Measurements from ENCODE around the gene NALCN. TPM values are rescaled to one million over a fixed set of nuclear protein-coding genes. Genes with fewer than 3 reads are reported as not detected.
A peak's percentile ranks its signal among the peaks of the same experiment; 100 is the strongest.

NALCN gene
- total RNA-seq, 1 donor from 2014 or later, result 1.1 TPM

DNA sequence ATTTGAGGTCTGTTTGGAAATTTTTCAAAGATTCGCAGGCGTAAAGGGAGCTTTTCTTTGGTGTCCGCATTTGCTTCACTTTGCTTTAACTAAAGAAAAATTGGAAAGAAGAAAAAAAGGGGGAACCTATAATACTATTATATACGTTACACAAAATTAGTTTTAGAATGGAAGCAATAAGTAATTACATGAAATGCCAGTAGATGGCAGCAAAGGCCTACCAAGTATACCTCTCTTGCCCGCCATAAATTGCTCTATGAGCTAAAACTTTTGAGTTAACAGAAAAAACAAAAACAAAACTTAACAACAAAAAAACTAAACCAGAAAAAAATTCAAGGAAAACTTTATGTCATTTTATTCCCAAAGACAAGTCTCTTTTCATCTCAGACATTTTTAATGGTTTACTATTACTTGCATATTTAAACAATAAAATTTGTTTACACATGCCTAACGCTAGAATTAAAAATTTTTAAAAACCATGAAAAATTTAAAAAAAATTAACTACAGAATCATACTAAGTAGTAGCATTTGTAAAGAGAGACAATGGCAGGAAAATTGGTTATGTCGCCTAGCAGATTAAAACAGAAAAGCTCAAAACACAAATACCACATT lies 271.4 kb downstream of the NALCN start:
- H3K9me3 ChIP-seq (ENCODE audit: insufficient read depth, low read depth, low read length), result no peaks in the 10 kb centered on the region
- DNase-seq (ENCODE audit: low read depth) (peak; percentile 34), FAIRE-seq (peak; percentile 20)
- H3K36me3 Mint-ChIP-seq (ENCODE audit: low read depth, unreplicated experiment), result no peaks in the 10 kb centered on the region
- no peaks in the 10 kb centered on the region for H3K4me1 Mint-ChIP-seq (ENCODE audit: low read depth, unreplicated experiment)
- TF ChIP-seq EZH2 (IDR thresholded peaks at IDR 0.05; ENCODE audit: insufficient read depth, low read length), result no peak
- TF ChIP-seq, protein P1, sequence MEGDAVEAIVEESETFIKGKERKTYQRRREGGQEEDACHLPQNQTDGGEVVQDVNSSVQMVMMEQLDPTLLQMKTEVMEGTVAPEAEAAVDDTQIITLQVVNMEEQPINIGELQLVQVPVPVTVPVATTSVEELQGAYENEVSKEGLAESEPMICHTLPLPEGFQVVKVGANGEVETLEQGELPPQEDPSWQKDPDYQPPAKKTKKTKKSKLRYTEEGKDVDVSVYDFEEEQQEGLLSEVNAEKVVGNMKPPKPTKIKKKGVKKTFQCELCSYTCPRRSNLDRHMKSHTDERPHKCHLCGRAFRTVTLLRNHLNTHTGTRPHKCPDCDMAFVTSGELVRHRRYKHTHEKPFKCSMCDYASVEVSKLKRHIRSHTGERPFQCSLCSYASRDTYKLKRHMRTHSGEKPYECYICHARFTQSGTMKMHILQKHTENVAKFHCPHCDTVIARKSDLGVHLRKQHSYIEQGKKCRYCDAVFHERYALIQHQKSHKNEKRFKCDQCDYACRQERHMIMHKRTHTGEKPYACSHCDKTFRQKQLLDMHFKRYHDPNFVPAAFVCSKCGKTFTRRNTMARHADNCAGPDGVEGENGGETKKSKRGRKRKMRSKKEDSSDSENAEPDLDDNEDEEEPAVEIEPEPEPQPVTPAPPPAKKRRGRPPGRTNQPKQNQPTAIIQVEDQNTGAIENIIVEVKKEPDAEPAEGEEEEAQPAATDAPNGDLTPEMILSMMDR (IDR thresholded peaks at IDR 0.05; ENCODE audit: insufficient read depth, low read depth, low read length), result peak; percentile 73
- H3K27me3 Mint-ChIP-seq (ENCODE audit: low read depth, unreplicated experiment), result peaks cover 3% of the 10 kb centered on the region
- H3K27ac Mint-ChIP-seq (ENCODE audit: unreplicated experiment), result no peak overlapping the region
- H3K27ac ChIP-seq (ENCODE audit: low read depth, low read length), result no peak overlapping the region
- H3K4me3 ChIP-seq (ENCODE audit: insufficient read depth, low read depth, low read length), result no peak overlapping the region
- no peak overlapping the region for H3K4me3 Mint-ChIP-seq (ENCODE audit: unreplicated experiment)
- no peaks in the 10 kb centered on the region for H3K79me2 ChIP-seq (ENCODE audit: insufficient read depth, low read length)
- H2AFZ ChIP-seq (ENCODE audit: low read depth, low read length), result no peak overlapping the region
- no peaks in the 10 kb centered on the region for H3K27me3 ChIP-seq (ENCODE audit: insufficient read depth, low read length)
- H3K4me1 ChIP-seq (ENCODE audit: insufficient read depth, low read length), result peaks cover 4% of the 10 kb centered on the region
- H3K9me3 Mint-ChIP-seq (ENCODE audit: unreplicated experiment), result no peaks in the 10 kb centered on the region
- no peak overlapping the region for H3K4me2 ChIP-seq (ENCODE audit: low read length)
- H4K20me1 ChIP-seq (ENCODE audit: insufficient read depth, low read length), result no peaks in the 10 kb centered on the region
- H3K36me3 ChIP-seq (ENCODE audit: insufficient read depth, low read length), result no peaks in the 10 kb centered on the region
- H3K9ac ChIP-seq (ENCODE audit: low read length), result no peak overlapping the region

DNA sequence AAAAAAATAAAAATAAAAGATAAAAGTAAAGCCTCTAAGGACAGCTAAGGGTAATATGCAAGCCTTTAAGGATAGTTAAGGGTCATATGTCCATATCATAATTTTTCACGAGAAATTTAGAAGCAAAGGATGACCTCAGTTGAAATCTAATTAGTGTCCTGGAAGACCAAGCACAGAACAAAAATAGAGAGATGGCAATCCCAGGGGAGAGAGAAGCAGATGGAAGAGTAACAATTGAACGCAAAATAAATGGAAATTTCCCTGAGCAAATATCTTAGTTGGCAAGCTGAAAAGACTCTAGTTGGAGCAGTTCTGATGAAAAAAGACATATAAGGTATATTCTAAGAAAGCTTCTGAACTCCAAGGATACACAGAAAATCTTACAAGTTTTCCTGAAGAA lies 275.4 kb downstream of the NALCN start:
- no peaks in the 10 kb centered on the region for H3K27me3 Mint-ChIP-seq (ENCODE audit: low read depth, unreplicated experiment)
- Histone ChIP-seq H3K9ac (ENCODE audit: low read length) (no peak overlapping the region), H3K27me3 (ENCODE audit: insufficient read depth, low read length) (no peaks in the 10 kb centered on the region), H3K4me2 (ENCODE audit: low read length) (no peak overlapping the region), H3K4me1 (ENCODE audit: insufficient read depth, low read length) (peaks cover under 1% of the 10 kb centered on the region), H3K27ac (ENCODE audit: low read depth, low read length) (no peak overlapping the region), H3K4me3 (ENCODE audit: insufficient read depth, low read depth, low read length) (no peak overlapping the region), H4K20me1 (ENCODE audit: insufficient read depth, low read length) (no peaks in the 10 kb centered on the region), H3K36me3 (ENCODE audit: insufficient read depth, low read length) (no peaks in the 10 kb centered on the region), H3K9me3 (ENCODE audit: insufficient read depth, low read depth, low read length) (no peaks in the 10 kb centered on the region), H2AFZ (ENCODE audit: low read depth, low read length) (no peak overlapping the region), H3K79me2 (ENCODE audit: insufficient read depth, low read length) (no peaks in the 10 kb centered on the region)
- DNase-seq (ENCODE audit: low read depth) (no peak), FAIRE-seq (no peak)
- no peak overlapping the region for H3K4me3 Mint-ChIP-seq (ENCODE audit: unreplicated experiment)
- no peak overlapping the region for H3K27ac Mint-ChIP-seq (ENCODE audit: unreplicated experiment)
- H3K9me3 Mint-ChIP-seq (ENCODE audit: unreplicated experiment), result no peaks in the 10 kb centered on the region
- H3K4me1 Mint-ChIP-seq (ENCODE audit: low read depth, unreplicated experiment), result no peaks in the 10 kb centered on the region
- H3K36me3 Mint-ChIP-seq (ENCODE audit: low read depth, unreplicated experiment), result no peaks in the 10 kb centered on the region
- no peak for TF ChIP-seq EZH2 (IDR thresholded peaks at IDR 0.05; ENCODE audit: insufficient read depth, low read length)
- TF ChIP-seq, protein P1 (IDR thresholded peaks at IDR 0.05; ENCODE audit: insufficient read depth, low read depth, low read length), result no peak

DNA sequence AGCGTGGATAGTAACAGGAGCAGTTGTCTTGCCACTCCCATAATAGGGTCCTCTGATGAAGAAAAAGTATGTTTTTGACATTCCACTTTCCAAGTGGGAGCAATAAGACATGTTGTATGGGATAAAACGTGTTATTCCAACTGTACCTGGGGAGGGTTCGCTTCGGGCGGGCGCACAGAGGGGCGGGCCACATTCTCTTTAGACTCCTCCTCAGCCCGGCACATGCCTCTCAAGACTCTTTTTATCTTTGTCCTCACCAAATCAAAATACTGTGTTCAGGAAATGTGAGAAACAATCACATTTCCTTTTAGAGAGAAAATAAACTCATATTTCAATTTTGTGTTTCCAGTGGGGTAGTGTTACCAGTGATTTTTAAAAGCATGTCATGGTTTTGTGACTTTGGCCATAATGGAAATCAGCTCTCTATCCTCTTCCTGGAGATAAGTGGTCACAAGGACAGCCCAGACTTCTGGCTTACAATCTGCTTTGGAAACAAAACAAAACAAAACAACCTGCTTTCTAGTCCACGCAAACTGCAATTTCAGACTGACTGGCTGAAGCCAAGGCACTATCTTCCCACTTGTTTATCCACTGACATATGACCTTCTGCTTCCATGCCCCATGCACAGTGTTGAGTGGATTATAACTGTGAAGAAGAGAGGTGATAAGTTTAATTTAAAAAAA lies 276.1 kb downstream of the NALCN start:
- FAIRE-seq, result no peak

More for the DNA sequence above, 276.1 kb downstream of the NALCN start:
- H3K4me3 Mint-ChIP-seq (ENCODE audit: unreplicated experiment), result no peak overlapping the region
- no peaks in the 10 kb centered on the region for H3K36me3 Mint-ChIP-seq (ENCODE audit: low read depth, unreplicated experiment)
- Histone ChIP-seq H3K36me3 (ENCODE audit: insufficient read depth, low read length) (no peaks in the 10 kb centered on the region), H3K79me2 (ENCODE audit: insufficient read depth, low read length) (no peaks in the 10 kb centered on the region), H3K27me3 (ENCODE audit: insufficient read depth, low read length) (no peaks in the 10 kb centered on the region), H3K4me3 (ENCODE audit: insufficient read depth, low read depth, low read length) (no peak overlapping the region), H2AFZ (ENCODE audit: low read depth, low read length) (no peak overlapping the region), H3K4me1 (ENCODE audit: insufficient read depth, low read length) (no peaks in the 10 kb centered on the region), H3K9ac (ENCODE audit: low read length) (no peak overlapping the region), H4K20me1 (ENCODE audit: insufficient read depth, low read length) (no peaks in the 10 kb centered on the region), H3K9me3 (ENCODE audit: insufficient read depth, low read depth, low read length) (no peaks in the 10 kb centered on the region), H3K27ac (ENCODE audit: low read depth, low read length) (no peak overlapping the region), H3K4me2 (ENCODE audit: low read length) (no peak overlapping the region)
- no peak overlapping the region for H3K27ac Mint-ChIP-seq (ENCODE audit: unreplicated experiment)
- TF ChIP-seq, protein P1 (IDR thresholded peaks at IDR 0.05; ENCODE audit: insufficient read depth, low read depth, low read length), result no peak
- no peak for TF ChIP-seq EZH2 (IDR thresholded peaks at IDR 0.05; ENCODE audit: insufficient read depth, low read length)
- H3K4me1 Mint-ChIP-seq (ENCODE audit: low read depth, unreplicated experiment), result no peaks in the 10 kb centered on the region
- DNase-seq (ENCODE audit: low read depth), result no peak
- no peaks in the 10 kb centered on the region for H3K27me3 Mint-ChIP-seq (ENCODE audit: low read depth, unreplicated experiment)
- no peaks in the 10 kb centered on the region for H3K9me3 Mint-ChIP-seq (ENCODE audit: unreplicated experiment)

Data from astrocyte (in vitro differentiated cells and primary cell).